ENCODE results near the gene NPAS2. TPM values are rescaled to one million over a fixed set of nuclear protein-coding genes. Genes with fewer than 3 reads are reported as not detected.

The NPAS2 gene
- total and polyA plus RNA-seq, 2 donors (not counting 3 experiments of a cell fraction or from before 2014, with no cell fraction given) = 29.0 to 53.9 TPM

- no peak overlapping the region for H3K4me2 ChIP-seq (ENCODE audit: insufficient read depth, low read length)
- no peak for FAIRE-seq
- intact Hi-C loops (cut with micrococcal nuclease) (no loop called here), dilution Hi-C loops (cut with MboI; ENCODE audit: extremely low pct_ligation_motif_present, low sequenced_read_pairs) (no loop called here)
- no peak overlapping the region for H2AFZ ChIP-seq (ENCODE audit: low read depth, low read length)
- H3K27ac ChIP-seq (ENCODE audit: insufficient read depth, low read depth, low read length) = no peak overlapping the region
- H3K9me3 ChIP-seq (replicated peaks; ENCODE audit: control insufficient read depth, insufficient read depth, low read length) = no peaks in the 10 kb centered on the region
- H3K36me3 ChIP-seq (ENCODE audit: control insufficient read depth in 2 of 2, extremely low read depth in 1 of 2, insufficient read depth in 2 of 2, low read length in 2 of 2) = no peaks in the 10 kb centered on the region
- no peaks in the 10 kb centered on the region for H3K27me3 ChIP-seq (ENCODE audit: control insufficient read depth in 2 of 2, insufficient read depth in 2 of 2, low read length in 2 of 2)
- H3K4me3 ChIP-seq (replicated peaks in 1 of 3; ENCODE audit: insufficient read depth in 1 of 3, low read depth in 1 of 3, low read length in 3 of 3) = no peak overlapping the region
- H3K9ac ChIP-seq (replicated peaks; ENCODE audit: extremely low read depth, insufficient read depth, low read length) = no peak overlapping the region
- no peaks in the 10 kb centered on the region for H4K20me1 ChIP-seq (replicated peaks; ENCODE audit: control insufficient read depth, extremely low read depth, insufficient read depth, low read length)
- ChIA-PET CTCF (interaction anchor here (1.4 kb wide), 1 partner anchor 18 kb away, joined by 3 read pairs; no protein-coding TSS in a partner anchor), POLR2A (no interaction called here)
- H3K4me1 ChIP-seq (ENCODE audit: control insufficient read depth, extremely low read depth, insufficient read depth, low read length) = no peaks in the 10 kb centered on the region
- no peak for DNase-seq (ENCODE audit: low read depth, low spot score)
- H3K9me1 ChIP-seq (replicated peaks; ENCODE audit: control insufficient read depth, extremely low read depth, insufficient read depth, low read length) = no peaks in the 10 kb centered on the region
- no TSS peak for BruUV-seq (replicated peaks)
- no peaks in the 10 kb centered on the region for H3K79me2 ChIP-seq (ENCODE audit: control insufficient read depth, insufficient read depth, low read length)
- TF ChIP-seq MYC (IDR thresholded peaks at IDR 0.05; ENCODE audit: low read depth, low read length) (no peak), EZH2 (IDR thresholded peaks at IDR 0.05; ENCODE audit: borderline replicate concordance, low read depth, low read length, severe bottlenecking) (no peak), JUN (IDR thresholded peaks at IDR 0.05; ENCODE audit: borderline replicate concordance, insufficient read depth, insufficient read length, low read depth) (no peak), CTCF (IDR thresholded peaks at IDR 0.05; ENCODE audit: extremely low read depth in 1 of 2, insufficient read depth in 1 of 2, low read depth in 1 of 2, low read length in 2 of 2) (no peak)
Observed at GRCh38 chr2:100793220-100793619, 26.7 kb upstream of the NPAS2 start.

GRCh38 chr2:100793982-100794381 lies 26.0 kb upstream of the NPAS2 start:
- ChIA-PET POLR2A (no interaction called here), CTCF (interaction anchor here (0.7 to 1.4 kb wide), 2 partner anchors 19 to 191 kb away, joined by 3 read pairs; no protein-coding TSS in a partner anchor)
- intact Hi-C loops (cut with micrococcal nuclease) = no loop called here
- Histone ChIP-seq H3K4me2 (ENCODE audit: insufficient read depth, low read length) (no peak overlapping the region), H3K9ac (replicated peaks; ENCODE audit: extremely low read depth, insufficient read depth, low read length) (no peak overlapping the region), H3K4me1 (ENCODE audit: control insufficient read depth, extremely low read depth, insufficient read depth, low read length) (no peaks in the 10 kb centered on the region), H3K9me3 (replicated peaks; ENCODE audit: control insufficient read depth, insufficient read depth, low read length) (no peaks in the 10 kb centered on the region), H3K79me2 (ENCODE audit: control insufficient read depth, insufficient read depth, low read length) (no peaks in the 10 kb centered on the region), H3K9me1 (replicated peaks; ENCODE audit: control insufficient read depth, extremely low read depth, insufficient read depth, low read length) (no peaks in the 10 kb centered on the region), H2AFZ (ENCODE audit: low read depth, low read length) (no peak overlapping the region), H3K27me3 (ENCODE audit: control insufficient read depth in 2 of 2, insufficient read depth in 2 of 2, low read length in 2 of 2) (no peaks in the 10 kb centered on the region), H3K27ac (ENCODE audit: insufficient read depth, low read depth, low read length) (no peak overlapping the region), H4K20me1 (replicated peaks; ENCODE audit: control insufficient read depth, extremely low read depth, insufficient read depth, low read length) (no peaks in the 10 kb centered on the region), H3K4me3 (replicated peaks in 1 of 3; ENCODE audit: insufficient read depth in 1 of 3, low read depth in 1 of 3, low read length in 3 of 3) (no peak overlapping the region), H3K36me3 (ENCODE audit: control insufficient read depth in 2 of 2, extremely low read depth in 1 of 2, insufficient read depth in 2 of 2, low read length in 2 of 2) (no peaks in the 10 kb centered on the region)
- FAIRE-seq = no peak
- TF ChIP-seq JUN (IDR thresholded peaks at IDR 0.05; ENCODE audit: borderline replicate concordance, insufficient read depth, insufficient read length, low read depth) (no peak), FOS (IDR thresholded peaks at IDR 0.05; ENCODE audit: borderline replicate concordance, insufficient read depth, low read length) (no peak), EZH2 (IDR thresholded peaks at IDR 0.05; ENCODE audit: borderline replicate concordance, low read depth, low read length, severe bottlenecking) (no peak), CTCF (IDR thresholded peaks at IDR 0.05; ENCODE audit: extremely low read depth in 1 of 2, insufficient read depth in 1 of 2, low read depth in 1 of 2, low read length in 2 of 2) (no peak), POLR2AphosphoS5 (IDR thresholded peaks at IDR 0.05; ENCODE audit: insufficient read depth, low read depth, low read length) (no peak), POLR2A (IDR thresholded peaks at IDR 0.05; ENCODE audit: low read depth, low read length) (no peak), GATA2 (IDR thresholded peaks at IDR 0.05; ENCODE audit: insufficient read depth, insufficient read length, low read depth, low read length) (no peak), MYC (IDR thresholded peaks at IDR 0.05; ENCODE audit: low read depth, low read length) (no peak)
- TF ChIP-seq, protein P1, sequence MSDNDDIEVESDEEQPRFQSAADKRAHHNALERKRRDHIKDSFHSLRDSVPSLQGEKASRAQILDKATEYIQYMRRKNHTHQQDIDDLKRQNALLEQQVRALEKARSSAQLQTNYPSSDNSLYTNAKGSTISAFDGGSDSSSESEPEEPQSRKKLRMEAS (IDR thresholded peaks at IDR 0.05; ENCODE audit: insufficient read depth, insufficient read length) = no peak
- DNase-seq (ENCODE audit: low read depth, low spot score) = no peak
- dilution Hi-C loops (cut with MboI; ENCODE audit: extremely low pct_ligation_motif_present, low sequenced_read_pairs) = no loop called here
- no TSS peak for BruUV-seq (replicated peaks)
